Activated CD8-positive, alpha-beta T cell treated with anti-CD3 and anti-CD28 coated beads for 36 hours (primary cell): ENCODE data around the gene ATP2A2. TPM values are rescaled to one million over a fixed set of nuclear protein-coding genes. Genes with fewer than 3 reads are reported as not detected.

Experiments used
- ATAC-seq: fragments of 200-7000 bp; cut with Tn5 transposase; one replicate; pipeline ENCODE4 v1.10.0; 2021; ENCODE audit warnings: mild to moderate bottlenecking, moderate library complexity
- CTCF ChIA-PET: fragments of 350-600 bp; sonication (Branson Sonifier 250); formaldehyde crosslinking; loops from one replicate; lab custom pipeline; 2021; ENCODE audit warnings: antibody characterized with exemption; lab: Charles Lee
- POLR2A ChIA-PET: fragments of 350-600 bp; sonication (Branson Sonifier 250); formaldehyde crosslinking; loops from one replicate; lab custom pipeline; 2021; ENCODE audit warnings: antibody characterized with exemption; lab: Charles Lee
- DNase-seq: peaks from one replicate; pipeline ENCODE4 v3.0.0-alpha.2; 2020
- H3K27ac Mint-ChIP-seq: one replicate; pipeline ENCODE4 v1.8.0; 2021; ENCODE audit warnings: mild to moderate bottlenecking, mixed read lengths
- H3K27me3 Mint-ChIP-seq: one replicate; pipeline ENCODE4 v1.8.0; 2021; ENCODE audit warnings: mixed read lengths
- H3K36me3 Mint-ChIP-seq: one replicate; pipeline ENCODE4 v1.8.0; 2021; ENCODE audit warnings: low read depth, mixed read lengths
- H3K4me1 Mint-ChIP-seq: one replicate; pipeline ENCODE4 v1.8.0; 2021; ENCODE audit warnings: low read depth, mixed read lengths
- H3K4me3 Mint-ChIP-seq: one replicate; pipeline ENCODE4 v1.8.0; 2021; ENCODE audit warnings: mild to moderate bottlenecking, moderate library complexity, mixed read lengths
- H3K9me3 Mint-ChIP-seq: one replicate; pipeline ENCODE4 v1.8.0; 2021; ENCODE audit warnings: mixed read lengths
- intact Hi-C: fragments of 100-400 bp; cut with micrococcal nuclease; formaldehyde crosslinking; loops from one replicate; pipeline ENCODE4 v1.10.0; 2022
- total RNA-seq, 2 experiments: library from RNA; stranded (reverse); gene quantifications; one replicate each; pipeline ENCODE4 v1.2.3, GENCODE V29; 2021
- TF ChIP-seq, protein P1 (sequence below): fragments of 200-600 bp; IDR thresholded peaks from one replicate; pipeline ENCODE4 v1.8.0; 2022; ENCODE audit warnings: antibody characterized with exemption, mild to moderate bottlenecking

Gene ATP2A2
- total RNA-seq, 2 experiments from 2014 or later: 107 to 111 TPM

DNA sequence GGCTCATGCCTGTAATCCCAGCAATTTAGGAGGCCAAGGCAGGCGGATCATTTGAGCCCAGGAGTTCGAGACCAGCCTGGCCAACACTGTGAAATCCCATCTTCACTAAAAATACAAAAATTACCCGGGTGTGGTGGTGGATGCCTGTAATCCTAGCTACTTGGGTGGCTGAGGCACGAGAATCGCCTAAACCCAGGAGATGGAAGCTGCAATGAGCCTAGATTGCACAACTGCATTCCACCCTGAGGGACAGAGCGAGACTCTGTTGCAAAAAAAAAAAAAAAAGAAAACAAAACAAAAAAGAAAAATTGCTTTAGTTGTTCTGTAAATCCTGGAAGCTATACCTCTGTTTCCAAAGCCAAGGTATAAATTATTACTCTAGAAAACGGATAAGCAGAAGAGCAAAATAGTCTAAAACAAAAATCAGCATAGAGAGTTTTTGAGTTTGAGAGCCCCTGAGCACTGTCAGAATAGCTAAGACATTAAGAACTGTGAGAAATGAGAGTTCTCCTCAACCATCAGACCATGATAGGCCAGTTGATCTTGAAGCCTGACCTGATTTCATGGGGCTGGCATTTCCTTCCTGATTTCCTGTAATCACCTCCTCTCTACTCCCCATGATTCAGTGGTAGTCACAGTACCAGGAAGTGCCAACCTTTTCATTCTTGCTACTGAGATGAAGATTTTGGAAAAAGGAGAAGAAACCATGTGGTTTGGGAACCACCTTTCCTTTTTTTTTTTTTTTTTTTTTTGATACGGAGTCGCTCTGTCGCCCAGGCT lies 31.7 kb downstream of the ATP2A2 start:
- Mint-ChIP-seq H3K4me3 (no peak overlapping the region), H3K27ac (peak overlapping the region; percentile 73), H3K9me3 (no peaks in the 10 kb centered on the region), H3K27me3 (no peaks in the 10 kb centered on the region), H3K36me3 (peaks cover 46% of the 10 kb centered on the region), H3K4me1 (peaks cover 56% of the 10 kb centered on the region)
- CTCF ChIA-PET: interaction anchor here (1.0 to 1.2 kb wide), 2 partner anchors 9 to 119 kb away, joined by 4 read pairs; no protein-coding TSS in a partner anchor
- POLR2A ChIA-PET: interaction anchor here (0.6 to 1.3 kb wide), 4 partner anchors 7 to 165 kb away, joined by 3 to 4 read pairs (median 3); no protein-coding TSS in a partner anchor
- TF ChIP-seq, protein P1, sequence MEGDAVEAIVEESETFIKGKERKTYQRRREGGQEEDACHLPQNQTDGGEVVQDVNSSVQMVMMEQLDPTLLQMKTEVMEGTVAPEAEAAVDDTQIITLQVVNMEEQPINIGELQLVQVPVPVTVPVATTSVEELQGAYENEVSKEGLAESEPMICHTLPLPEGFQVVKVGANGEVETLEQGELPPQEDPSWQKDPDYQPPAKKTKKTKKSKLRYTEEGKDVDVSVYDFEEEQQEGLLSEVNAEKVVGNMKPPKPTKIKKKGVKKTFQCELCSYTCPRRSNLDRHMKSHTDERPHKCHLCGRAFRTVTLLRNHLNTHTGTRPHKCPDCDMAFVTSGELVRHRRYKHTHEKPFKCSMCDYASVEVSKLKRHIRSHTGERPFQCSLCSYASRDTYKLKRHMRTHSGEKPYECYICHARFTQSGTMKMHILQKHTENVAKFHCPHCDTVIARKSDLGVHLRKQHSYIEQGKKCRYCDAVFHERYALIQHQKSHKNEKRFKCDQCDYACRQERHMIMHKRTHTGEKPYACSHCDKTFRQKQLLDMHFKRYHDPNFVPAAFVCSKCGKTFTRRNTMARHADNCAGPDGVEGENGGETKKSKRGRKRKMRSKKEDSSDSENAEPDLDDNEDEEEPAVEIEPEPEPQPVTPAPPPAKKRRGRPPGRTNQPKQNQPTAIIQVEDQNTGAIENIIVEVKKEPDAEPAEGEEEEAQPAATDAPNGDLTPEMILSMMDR: no peak
- intact Hi-C loops: no loop called here
- peak; percentile 9 for DNase-seq
- peak; percentile 67 for ATAC-seq

- peak overlapping the region; percentile 82 for H3K27ac Mint-ChIP-seq
- CTCF ChIA-PET: no interaction called here
- no peak overlapping the region for H3K4me3 Mint-ChIP-seq
- DNase-seq: no peak
- peak; percentile 65 for ATAC-seq
- intact Hi-C loops: no loop called here
- H3K9me3 Mint-ChIP-seq: no peaks in the 10 kb centered on the region
- H3K27me3 Mint-ChIP-seq: no peaks in the 10 kb centered on the region
- POLR2A ChIA-PET: no interaction called here
- peaks cover 51% of the 10 kb centered on the region for H3K4me1 Mint-ChIP-seq
- peaks cover 41% of the 10 kb centered on the region for H3K36me3 Mint-ChIP-seq
- TF ChIP-seq, protein P1: no peak
Measured at GRCh38 chr12:110314308-110314707, 33.3 kb downstream of the ATP2A2 start.

- H3K27ac Mint-ChIP-seq: peak overlapping the region; percentile 43
- no peak for DNase-seq
- no peaks in the 10 kb centered on the region for H3K9me3 Mint-ChIP-seq
- CTCF ChIA-PET: interaction anchor here (1.2 kb wide), 1 partner anchor 114 kb away, joined by 4 read pairs; no protein-coding TSS in a partner anchor
- peaks cover 50% of the 10 kb centered on the region for H3K4me1 Mint-ChIP-seq
- ATAC-seq: no peak
- H3K27me3 Mint-ChIP-seq: no peaks in the 10 kb centered on the region
- TF ChIP-seq, protein P1: no peak
- intact Hi-C loops: no loop called here
- H3K4me3 Mint-ChIP-seq: no peak overlapping the region
- peaks cover 32% of the 10 kb centered on the region for H3K36me3 Mint-ChIP-seq
- POLR2A ChIA-PET: interaction anchor here (0.7 to 1.4 kb wide), 5 partner anchors 19 to 238 kb away, joined by 3 to 4 read pairs (median 3); partner anchors contain the start of gene ATP2A2
Measured at GRCh38 chr12:110316861-110317260, 35.8 kb downstream of the ATP2A2 start.

DNA sequence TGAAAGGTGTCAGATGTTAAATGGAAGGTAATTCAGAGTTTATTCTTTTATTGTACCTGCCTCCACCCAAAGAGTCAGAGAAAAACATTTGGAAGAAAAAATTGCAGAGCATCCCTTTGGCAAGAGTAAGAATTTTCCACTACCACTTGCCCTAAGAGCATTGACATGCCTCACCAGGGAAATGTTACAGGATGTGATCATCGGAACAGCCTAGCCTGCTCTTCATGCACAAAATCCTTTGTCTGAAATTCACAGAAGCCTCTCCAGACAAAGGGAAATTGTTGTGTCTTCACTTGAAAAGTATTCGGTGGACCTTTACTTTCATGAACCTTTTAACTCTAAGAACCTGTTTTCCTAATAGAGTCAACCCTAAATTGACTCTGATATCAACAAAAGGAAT lies 36.9 kb downstream of the ATP2A2 start:
- H3K36me3 Mint-ChIP-seq: peaks cover 34% of the 10 kb centered on the region
- intact Hi-C loops: no loop called here
- CTCF ChIA-PET: no interaction called here
- no peak overlapping the region for H3K4me3 Mint-ChIP-seq
- POLR2A ChIA-PET: interaction anchor here (0.8 kb wide), 1 partner anchor 37 kb away, joined by 3 read pairs; no protein-coding TSS in a partner anchor
- H3K9me3 Mint-ChIP-seq: no peaks in the 10 kb centered on the region
- peaks cover 44% of the 10 kb centered on the region for H3K4me1 Mint-ChIP-seq
- DNase-seq (no peak), ATAC-seq (no peak)
- TF ChIP-seq, protein P1: no peak
- no peaks in the 10 kb centered on the region for H3K27me3 Mint-ChIP-seq
- H3K27ac Mint-ChIP-seq: no peak overlapping the region

GRCh38 chr12:110320550-110320949 lies 39.5 kb downstream of the ATP2A2 start:
- ATAC-seq (no peak), DNase-seq (no peak)
- POLR2A ChIA-PET: interaction anchor here (0.9 kb wide), 1 partner anchor 9 kb away, joined by 4 read pairs; no protein-coding TSS in a partner anchor
- Mint-ChIP-seq H3K27me3 (no peaks in the 10 kb centered on the region), H3K9me3 (no peaks in the 10 kb centered on the region), H3K4me1 (peaks cover 28% of the 10 kb centered on the region), H3K36me3 (peaks cover 28% of the 10 kb centered on the region), H3K27ac (peak overlapping the region; percentile 25), H3K4me3 (no peak overlapping the region)
- CTCF ChIA-PET: interaction anchor here (2.2 kb wide), 1 partner anchor 18 kb away, joined by 5 read pairs; no protein-coding TSS in a partner anchor
- TF ChIP-seq, protein P1: no peak
- intact Hi-C loops: no loop called here
